Kidney (tissue), 14 donors: Measurements from ENCODE around the gene TTYH2. TPM values are rescaled to one million over a fixed set of nuclear protein-coding genes. Genes with fewer than 3 reads are reported as not detected.
"Not testable (repeated sequence)": the region's sequence is repeated elsewhere in the genome, so short reads cannot be mapped to it uniquely, and the experiment has no call there.

Source experiments
- DNase-seq, 5 donors: peaks; one replicate each; pipeline ENCODE4 v3.0.0-alpha.2; 2013 to 2020
- FAIRE-seq: peaks from 2 replicates; lab custom pipeline; 2012; peaks lifted over from hg19 to GRCh38; lab: Jason Lieb, UNC
- H3K27ac ChIP-seq, 2 donors: one replicate each; pipeline ENCODE4 v1.7.0; 2013; ENCODE audit warnings: low read depth in 2 of 2, low read length in 2 of 2, inconsistent platforms in 1 of 2
- H3K27me3 ChIP-seq: one replicate; pipeline ENCODE4 v1.7.1; 2013; ENCODE audit warnings: low read length, inconsistent platforms; ENCODE audit not compliant: control insufficient read depth, insufficient read depth
- H3K36me3 ChIP-seq, 3 donors: one replicate each; pipeline versions ENCODE4 v1.7.0 to v1.7.1; 2013; ENCODE audit warnings: low read length in 3 of 3, control low read depth in 1 of 3, inconsistent platforms in 1 of 3; ENCODE audit not compliant: insufficient read depth in 3 of 3, control insufficient read depth in 2 of 3
- H3K4me1 ChIP-seq, 3 donors: one replicate each; pipeline versions ENCODE4 v1.7.0 to v1.7.1; 2013; ENCODE audit warnings: low read length in 3 of 3, inconsistent platforms in 1 of 3, low read depth in 1 of 3; ENCODE audit not compliant: control insufficient read depth in 2 of 3, insufficient read depth in 2 of 3
- H3K4me3 ChIP-seq, 3 donors: one replicate each; pipeline versions ENCODE4 v1.7.0 to v1.8.1; 2013; ENCODE audit warnings: low read length in 3 of 3, control low read depth in 1 of 3, inconsistent platforms in 1 of 3
- H3K9ac ChIP-seq, 3 donors: one replicate each; pipeline versions ENCODE4 v1.7.0 to v1.7.1; 2013; ENCODE audit warnings: low read length in 3 of 3, control low read depth in 1 of 3, inconsistent platforms in 1 of 3
- H3K9me3 ChIP-seq, 3 donors: one replicate each; pipeline versions ENCODE4 v1.7.0 to v1.7.1; 2013; ENCODE audit warnings: low read length in 3 of 3, control low read depth in 1 of 3, inconsistent platforms in 1 of 3; ENCODE audit not compliant: control insufficient read depth in 2 of 3, insufficient read depth in 1 of 3
- intact Hi-C: fragments of 100-400 bp; cut with DNase I; formaldehyde crosslinking; loops from one replicate; pipeline ENCODE4 v1.11.1; 2022
- polyA plus RNA-seq: library from polyadenylated mRNA; stranded (reverse); fragments of 350-450 nt; fragmentation: Illumina TruSeq; extraction: RNeasy Lipid Tissue Mini Kit (QIAGEN cat#74804); gene quantifications from one replicate; pipeline ENCODE4 v1.2.3, GENCODE V29; 2014; ENCODE audit warnings: low read depth, low replicate concordance; ENCODE audit not compliant: insufficient read depth
- total RNA-seq: library from RNA; stranded (reverse); fragmentation: NEBNext Ultra II Directional; extraction: Animal tissue kit (Norgen Biotek cat#: 25700); gene quantifications from one replicate; pipeline ENCODE4 v1.2.1, GENCODE V29; 2021
- TF ChIP-seq, protein P1 (sequence below): IDR thresholded peaks from 3 replicates; pipeline ENCODE4 v1.5.1; 2012; ENCODE audit warnings: mild to moderate bottlenecking, moderate library complexity, borderline replicate concordance; ENCODE audit not compliant: insufficient read depth; ENCODE audit errors: extremely low read depth
- donor health status: control.
- donor health status: control.
- donor health status: control.
- donor health status: control.
- donor health status: control.
- donor health status: DM: yes; HTN: yes; CAD: no.
- donor health status: Normal renal cell carcinoma (clear cell type).

The TTYH2 gene
- total and polyA plus RNA-seq, 2 donors from 2014 or later = 2.4 to 7.1 TPM

DNA sequence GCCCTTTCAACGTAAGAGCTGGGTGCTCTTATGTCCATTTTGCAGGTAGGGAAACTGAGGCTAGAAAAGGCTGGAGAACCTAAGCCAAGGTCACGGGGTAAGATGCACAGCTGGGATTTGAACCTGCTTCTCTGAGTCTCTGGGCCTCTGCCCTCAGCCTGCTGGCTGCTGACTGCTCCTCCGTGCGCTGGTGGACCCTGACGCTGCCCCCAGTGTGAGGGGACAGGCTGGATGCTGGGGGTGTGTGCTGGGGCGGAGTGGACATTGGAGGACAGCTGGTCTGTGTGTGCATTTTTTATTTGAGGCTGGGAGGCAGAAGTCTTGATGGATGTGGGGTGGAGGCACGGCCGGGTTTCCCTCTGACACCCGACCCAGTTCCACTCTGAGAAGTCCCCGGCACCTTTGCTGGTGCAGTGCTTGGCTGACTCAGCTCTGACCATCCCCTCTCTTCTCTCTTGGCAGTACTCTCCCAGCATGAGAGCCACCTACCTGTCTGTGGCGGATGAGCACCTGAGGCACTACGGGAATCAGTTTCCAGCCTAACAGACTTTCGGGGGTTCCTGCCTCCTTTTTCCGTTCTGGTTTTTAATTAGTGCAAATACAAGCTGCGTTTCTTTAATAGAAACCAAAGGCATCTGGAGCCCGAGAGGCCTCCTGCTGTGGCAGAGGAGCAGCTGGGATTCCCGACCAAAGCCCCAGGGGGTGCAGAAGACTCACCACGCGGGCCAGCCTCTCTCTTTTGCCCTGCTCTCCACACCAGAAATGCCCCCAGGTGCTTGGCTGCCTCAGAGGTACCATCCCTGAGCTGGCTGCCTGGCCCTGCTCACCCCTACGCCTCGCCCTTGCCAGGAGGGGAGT is 46.5 kb downstream of the TTYH2 start:
- no peak for FAIRE-seq
- TF ChIP-seq, protein P1, sequence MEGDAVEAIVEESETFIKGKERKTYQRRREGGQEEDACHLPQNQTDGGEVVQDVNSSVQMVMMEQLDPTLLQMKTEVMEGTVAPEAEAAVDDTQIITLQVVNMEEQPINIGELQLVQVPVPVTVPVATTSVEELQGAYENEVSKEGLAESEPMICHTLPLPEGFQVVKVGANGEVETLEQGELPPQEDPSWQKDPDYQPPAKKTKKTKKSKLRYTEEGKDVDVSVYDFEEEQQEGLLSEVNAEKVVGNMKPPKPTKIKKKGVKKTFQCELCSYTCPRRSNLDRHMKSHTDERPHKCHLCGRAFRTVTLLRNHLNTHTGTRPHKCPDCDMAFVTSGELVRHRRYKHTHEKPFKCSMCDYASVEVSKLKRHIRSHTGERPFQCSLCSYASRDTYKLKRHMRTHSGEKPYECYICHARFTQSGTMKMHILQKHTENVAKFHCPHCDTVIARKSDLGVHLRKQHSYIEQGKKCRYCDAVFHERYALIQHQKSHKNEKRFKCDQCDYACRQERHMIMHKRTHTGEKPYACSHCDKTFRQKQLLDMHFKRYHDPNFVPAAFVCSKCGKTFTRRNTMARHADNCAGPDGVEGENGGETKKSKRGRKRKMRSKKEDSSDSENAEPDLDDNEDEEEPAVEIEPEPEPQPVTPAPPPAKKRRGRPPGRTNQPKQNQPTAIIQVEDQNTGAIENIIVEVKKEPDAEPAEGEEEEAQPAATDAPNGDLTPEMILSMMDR = no peak
- Histone ChIP-seq H3K9ac (no peak overlapping the region), H3K4me1 (no peaks in the 10 kb centered on the region), H3K27me3 (no peaks in the 10 kb centered on the region), H3K4me3 (no peak overlapping the region), H3K27ac (no peak overlapping the region), H3K36me3 (no peaks in the 10 kb centered on the region), H3K9me3 (no peaks in the 10 kb centered on the region)
- intact Hi-C loops = no loop called here
- no peak for DNase-seq

DNA sequence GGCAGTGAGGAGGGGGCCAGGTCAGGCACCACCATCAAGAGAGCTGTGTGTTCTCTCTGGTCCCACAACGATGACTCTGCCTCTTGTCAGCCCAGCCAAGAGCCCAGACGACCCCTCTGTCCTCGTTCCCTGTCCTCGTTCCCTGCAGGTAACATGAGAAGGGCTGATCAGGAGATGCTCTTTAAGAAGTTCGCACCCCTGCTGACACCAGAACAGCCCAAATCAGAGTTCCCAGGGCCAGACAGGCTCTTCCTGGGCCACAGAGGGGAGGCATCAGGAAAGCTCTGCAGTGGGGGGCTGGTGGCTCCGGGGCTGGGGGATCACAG is 47.1 kb downstream of the TTYH2 start:
- no peaks in the 10 kb centered on the region for H3K9me3 ChIP-seq
- intact Hi-C loops = no loop called here
- no peaks in the 10 kb centered on the region for H3K4me1 ChIP-seq
- no peak for DNase-seq
- H3K36me3 ChIP-seq = no peaks in the 10 kb centered on the region
- TF ChIP-seq, protein P1 = no peak
- H3K27ac ChIP-seq = no peak overlapping the region
- no peak overlapping the region for H3K4me3 ChIP-seq
- H3K9ac ChIP-seq = no peak overlapping the region
- no peaks in the 10 kb centered on the region for H3K27me3 ChIP-seq
- no peak for FAIRE-seq

DNA sequence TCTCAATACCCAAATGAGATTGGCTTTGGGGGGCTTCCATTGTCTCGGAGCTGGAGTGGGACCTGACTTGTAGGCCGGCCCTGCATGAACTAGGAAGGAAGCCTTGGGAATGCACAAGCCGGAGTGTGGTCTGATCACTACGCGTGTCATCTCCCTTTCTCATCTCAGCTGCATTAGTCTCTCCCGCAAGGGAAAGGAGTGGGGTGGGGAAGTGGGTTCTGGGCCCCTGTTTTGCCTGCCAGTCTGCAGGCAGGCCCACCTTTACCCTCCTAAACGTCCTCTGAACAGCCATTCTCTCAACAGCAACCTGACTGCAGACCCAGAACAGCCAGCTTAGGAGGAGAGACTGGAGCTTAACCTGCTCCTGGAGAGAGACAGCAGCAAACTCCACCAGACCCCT is 49.2 kb downstream of the TTYH2 start:
- Histone ChIP-seq H3K4me3 (no peak overlapping the region), H3K27ac (no peak overlapping the region), H3K9ac (no peak overlapping the region), H3K36me3 (no peaks in the 10 kb centered on the region), H3K9me3 (no peaks in the 10 kb centered on the region), H3K27me3 (no peaks in the 10 kb centered on the region), H3K4me1 (no peaks in the 10 kb centered on the region)
- intact Hi-C loops = no loop called here
- no peak for DNase-seq
- no peak for FAIRE-seq
- TF ChIP-seq, protein P1 = no peak

DNA sequence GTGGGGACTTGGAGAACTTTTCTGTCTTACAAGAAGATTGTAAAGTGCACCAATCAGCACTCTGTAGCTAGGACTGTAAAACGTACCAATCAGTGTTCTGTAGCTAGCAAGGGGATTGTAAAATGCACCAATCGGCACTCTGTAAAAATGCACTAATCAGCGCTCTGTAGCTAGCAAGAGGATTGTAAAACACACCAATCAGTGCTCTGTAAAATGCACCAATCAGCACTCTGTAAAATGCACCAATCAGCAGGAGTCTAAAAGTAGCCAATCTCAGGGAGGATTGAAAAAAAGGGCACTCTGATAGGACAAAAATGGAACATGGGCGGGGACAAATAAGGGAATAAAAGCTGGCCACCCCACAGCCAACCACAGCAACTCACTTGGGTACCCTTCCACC is 53.7 kb downstream of the TTYH2 start:
- DNase-seq, H3K9ac ChIP-seq, intact Hi-C loops, H3K36me3 ChIP-seq, H3K4me3 ChIP-seq, H3K27ac ChIP-seq, H3K9me3 ChIP-seq, FAIRE-seq, H3K4me1 ChIP-seq, H3K27me3 ChIP-seq: not testable (repeated sequence)
